ENCODE data around the gene MRPL20.

GRCh38 chr1:1374929-1375662 lies 32.0 kb downstream of the MRPL20 start, which contains the start of gene AURKAIP1:
- TF ChIP-seq CTCF (IDR thresholded peaks at IDR 0.05) (no peak), POLR2A (IDR thresholded peaks at IDR 0.05) (no peak)
